Retinal pigment epithelial cell (primary cell): ENCODE measurements around the gene RNF40.

ENCODE experiments used
- DNase-seq: peaks from one replicate; pipeline ENCODE4 v3.0.0-alpha.2; 2010; ENCODE audit warnings: low read depth
- H3K4me3 ChIP-seq: 2 replicates; pipeline ENCODE4 v1.5.1; 2011; ENCODE audit warnings: mild to moderate bottlenecking, low read length, control low read depth, moderate library complexity
- CTCF ChIP-seq: conservative IDR thresholded peaks from 2 replicates; pipeline ENCODE4 v1.5.1; 2011; ENCODE audit warnings: low read depth, low read length, control low read depth, inconsistent platforms

RNF40 gene

GRCh38 chr16:30722443-30722842 is 39.7 kb upstream of the RNF40 start:
- DNase-seq = no peak
- TF ChIP-seq CTCF = no peak
- H3K4me3 ChIP-seq = no peak overlapping the region

GRCh38 chr16:30722916-30723315 is 39.2 kb upstream of the RNF40 start:
- no peak for TF ChIP-seq CTCF
- H3K4me3 ChIP-seq = no peak overlapping the region
- no peak for DNase-seq

- TF ChIP-seq CTCF = no peak
- no peak for DNase-seq
- H3K4me3 ChIP-seq = no peak overlapping the region
Observed at GRCh38 chr16:30723725-30724355, 38.3 kb upstream of the RNF40 start.

- no peak for DNase-seq
- no peak overlapping the region for H3K4me3 ChIP-seq
- no peak for TF ChIP-seq CTCF
Observed at GRCh38 chr16:30724641-30725417, 37.3 kb upstream of the RNF40 start.

GRCh38 chr16:30725418-30725792 is 36.7 kb upstream of the RNF40 start:
- DNase-seq = no peak
- H3K4me3 ChIP-seq = no peak overlapping the region
- no peak for TF ChIP-seq CTCF

- TF ChIP-seq CTCF = no peak
- DNase-seq = no peak
- H3K4me3 ChIP-seq = no peak overlapping the region
Observed at GRCh38 chr16:30728321-30728720, 33.8 kb upstream of the RNF40 start.
